SK-N-SH (cell line): Measurements from ENCODE around the gene SBSN. TPM values are rescaled to one million over a fixed set of nuclear protein-coding genes. Genes with fewer than 3 reads are reported as not detected.

ENCODE experiments used
- CTCF ChIA-PET: fragments of 300-600, 350-600 bp; formaldehyde crosslinking; extraction: SDS; loops from one replicate; lab custom pipeline; 2021; lab: Yijun Ruan, JAX
- POLR2A ChIA-PET: fragments of 350-600 bp; sonication (Branson Sonifier 250); formaldehyde crosslinking; extraction: SDS; loops from one replicate; lab custom pipeline; 2020; ENCODE audit warnings: antibody characterized with exemption, inconsistent platforms; lab: Yijun Ruan, JAX
- DNase-seq: peaks from one replicate; pipeline ENCODE4 v3.0.0; 2012
- H2AFZ ChIP-seq: fragments of 200-600 bp; sonication (generic); 2 replicates; pipeline ENCODE4 v1.8.1; 2016; ENCODE audit warnings: antibody characterized with exemption, mild to moderate bottlenecking, low read depth
- H3F3A ChIP-seq: fragments of 200-600 bp; sonication (generic); replicated peaks from 2 replicates; pipeline ENCODE3; 2016; ENCODE audit warnings: antibody characterized with exemption, mild to moderate bottlenecking; ENCODE audit not compliant: insufficient read depth
- H3K27ac ChIP-seq, 2 experiments: fragments of 200-500 bp in 1 of 2; fragments of 200-600 bp in 1 of 2; sonication (Bioruptor generic) in 1 of 2; sonication (generic), shearing (Covaris generic) in 1 of 2; 2 replicates each; pipeline versions ENCODE4 v1.5.1 to v1.6.1; 2014 to 2016; ENCODE audit warnings: low read depth in 2 of 2, inconsistent platforms in 1 of 2, low read length in 1 of 2, mild to moderate bottlenecking in 1 of 2, mixed read lengths in 1 of 2
- H3K27me3 ChIP-seq: fragments of 200-600 bp; sonication (generic), shearing (Covaris generic); 2 replicates; pipeline ENCODE4 v1.6.1; 2016; ENCODE audit warnings: mixed run types; ENCODE audit not compliant: insufficient read depth
- H3K36me3 ChIP-seq, 2 experiments: fragments of 200-500 bp in 1 of 2; fragments of 200-600 bp in 1 of 2; sonication (Bioruptor generic) in 1 of 2; sonication (generic) in 1 of 2; replicated peaks in 1 of 2; 2 replicates each; pipeline versions ENCODE3 to v1.5.1; 2014 to 2016; ENCODE audit warnings: low read length in 1 of 2, mild to moderate bottlenecking in 1 of 2; ENCODE audit not compliant: insufficient read depth in 2 of 2, control insufficient read depth in 1 of 2
- H3K4me1 ChIP-seq, 2 experiments: fragments of 200-500 bp in 1 of 2; fragments of 200-600 bp in 1 of 2; sonication (Bioruptor generic) in 1 of 2; sonication (generic), shearing (Covaris generic) in 1 of 2; 2 replicates each; pipeline versions ENCODE4 v1.5.1 to v1.6.1; 2014 to 2016; ENCODE audit warnings: low read depth in 1 of 2, low read length in 1 of 2, mixed run types in 1 of 2; ENCODE audit not compliant: insufficient read depth in 2 of 2, control insufficient read depth in 1 of 2
- H3K4me2 ChIP-seq: fragments of 200-600 bp; sonication (generic), shearing (Covaris generic); 2 replicates; pipeline ENCODE4 v1.6.1; 2017; ENCODE audit warnings: mixed run types
- H3K4me3 ChIP-seq, 2 experiments: fragments of 200-500 bp in 1 of 2; fragments of 200-600 bp in 1 of 2; sonication (Bioruptor generic) in 1 of 2; sonication (generic), shearing (Covaris generic) in 1 of 2; 2 replicates each; pipeline versions ENCODE4 v1.5.1 to v1.8.1; 2014 to 2016; ENCODE audit warnings: low read depth in 2 of 2, inconsistent platforms in 1 of 2, low read length in 1 of 2, mild to moderate bottlenecking in 1 of 2, mixed read lengths in 1 of 2, moderate library complexity in 1 of 2
- H3K79me2 ChIP-seq: fragments of 200-600 bp; sonication (generic); 2 replicates; pipeline ENCODE4 v1.8.1; 2017; ENCODE audit warnings: mild to moderate bottlenecking; ENCODE audit not compliant: insufficient read depth
- H3K9ac ChIP-seq: fragments of 200-600 bp; sonication (generic); 2 replicates; pipeline ENCODE4 v1.6.1; 2017; ENCODE audit warnings: mixed run types
- H3K9me2 ChIP-seq: fragments of 200-600 bp; sonication (generic); 2 replicates; pipeline ENCODE4 v1.6.1; 2017; ENCODE audit warnings: mixed run types
- H3K9me3 ChIP-seq: fragments of 200-600 bp; sonication (generic); 2 replicates; pipeline ENCODE4 v1.6.1; 2017; ENCODE audit warnings: mixed run types, mild to moderate bottlenecking, moderate library complexity
- H4K20me1 ChIP-seq: fragments of 200-600 bp; sonication (generic); 2 replicates; pipeline ENCODE4 v1.6.1; 2017; ENCODE audit warnings: mild to moderate bottlenecking, mixed run types; ENCODE audit not compliant: insufficient read depth
- EP300 ChIP-seq, 2 experiments: IDR thresholded peaks; 2 replicates each; pipeline versions ENCODE4 v1.4.0 to v1.6.1; 2012; ENCODE audit warnings: borderline replicate concordance in 1 of 2, low read depth in 1 of 2, low read length in 1 of 2
- EZH2phosphoT487 ChIP-seq: fragments of 200-600 bp; sonication (generic); IDR thresholded peaks from 2 replicates; pipeline ENCODE4 v1.6.1; 2017; ENCODE audit warnings: low read depth, mixed run types, mild to moderate bottlenecking, antibody characterized with exemption, moderate library complexity, borderline replicate concordance
- FOXM1 ChIP-seq: IDR thresholded peaks from 2 replicates; pipeline ENCODE4 v1.4.0; 2012; ENCODE audit warnings: low read depth, mild to moderate bottlenecking
- JUND ChIP-seq: IDR thresholded peaks from 2 replicates; pipeline ENCODE4 v1.4.0; 2012
- TAF1 ChIP-seq: IDR thresholded peaks from 2 replicates; pipeline ENCODE4 v1.6.1; 2012; ENCODE audit warnings: low read depth, mild to moderate bottlenecking, low read length, moderate library complexity, borderline replicate concordance
- YY1 ChIP-seq: IDR thresholded peaks from 2 replicates; pipeline ENCODE4 v1.4.0; 2012; ENCODE audit warnings: low read depth, mild to moderate bottlenecking
- WGBS: methylation state at CpG from one replicate; pipeline ENCODE4 v1.1.6; 2017; ENCODE audit warnings: low lambda C conversion rate; 5-methylcytosine and 5-hydroxymethylcytosine counted together
- polyA plus RNA-seq, 3 experiments: library from polyadenylated mRNA; depleted of rRNA; stranded (reverse); fragments of >200 nt; gene quantifications; 2 replicates each; pipeline ENCODE4 v1.2.3, GENCODE V29; 2012
- TF ChIP-seq, protein P1 (sequence below): IDR thresholded peaks from 2 replicates; pipeline ENCODE4 v1.6.1; 2012; ENCODE audit warnings: mild to moderate bottlenecking, low read depth, low read length, moderate library complexity
- TF ChIP-seq, protein P2 (sequence below): IDR thresholded peaks from 2 replicates; pipeline ENCODE4 v1.4.0; 2012; ENCODE audit warnings: low read depth, borderline replicate concordance
- TF ChIP-seq, protein P3 (sequence below): fragments of 200-600 bp; sonication (generic); IDR thresholded peaks from 2 replicates; pipeline ENCODE4 v1.6.1; 2017; ENCODE audit warnings: antibody characterized with exemption, mild to moderate bottlenecking, moderate library complexity

Gene SBSN
- polyA plus RNA-seq, 1 of the 3 experiments (the other 2 are of a cell fraction): 0.25 TPM

DNA sequence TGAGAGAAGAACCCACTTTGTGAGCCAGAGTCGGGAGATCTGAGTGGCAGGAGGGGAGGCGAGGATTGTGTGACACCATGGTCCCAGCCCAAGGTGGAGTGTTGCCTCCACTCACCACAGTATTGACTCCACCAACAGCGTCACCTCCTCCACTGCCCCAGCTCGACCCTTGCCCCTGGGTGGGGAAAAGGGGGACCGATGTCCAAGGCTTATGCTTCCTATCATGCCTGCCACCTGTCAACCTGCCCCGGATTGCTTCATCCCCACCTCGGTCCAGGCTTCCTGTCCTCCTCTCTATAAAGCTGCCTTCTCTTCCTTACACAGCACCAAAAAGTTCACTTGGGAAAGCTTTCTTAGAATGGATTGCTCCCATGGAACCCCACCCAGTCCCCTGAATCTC lies 22.1 kb downstream of the SBSN start:
- DNase-seq: no peak
- no peak overlapping the region for H3K4me3 ChIP-seq
- CTCF ChIA-PET: interaction anchor here (1.0 to 8.3 kb wide), 6 partner anchors 12 to 187 kb away, joined by 3 to 127 read pairs (median 4); no protein-coding TSS in a partner anchor

More for the DNA sequence above, 22.1 kb downstream of the SBSN start:
- Histone ChIP-seq H4K20me1 (no peaks in the 10 kb centered on the region), H3F3A (no peaks in the 10 kb centered on the region), H2AFZ (no peak overlapping the region), H3K4me1 (no peaks in the 10 kb centered on the region; a peak in 2 of 4 replicates), H3K79me2 (no peaks in the 10 kb centered on the region), H3K9me2 (no peaks in the 10 kb centered on the region), H3K4me2 (no peak overlapping the region), H3K9ac (no peak overlapping the region), H3K36me3 (no peaks in the 10 kb centered on the region), H3K27ac (no peak overlapping the region), H3K27me3 (peaks cover 99% of the 10 kb centered on the region), H3K9me3 (no peaks in the 10 kb centered on the region)
- POLR2A ChIA-PET: no interaction called here
- WGBS: 18% methylated on average over 7 of the region's 7 CpGs
- TF ChIP-seq YY1 (no peak), FOXM1 (no peak), EP300 (IDR thresholded peaks at IDR 0.05; ENCODE audit: borderline replicate concordance in 1 of 2, low read depth in 1 of 2, low read length in 1 of 2) (no peak), TAF1 (no peak), JUND (no peak), EZH2phosphoT487 (no peak)
- TF ChIP-seq, protein P1, sequence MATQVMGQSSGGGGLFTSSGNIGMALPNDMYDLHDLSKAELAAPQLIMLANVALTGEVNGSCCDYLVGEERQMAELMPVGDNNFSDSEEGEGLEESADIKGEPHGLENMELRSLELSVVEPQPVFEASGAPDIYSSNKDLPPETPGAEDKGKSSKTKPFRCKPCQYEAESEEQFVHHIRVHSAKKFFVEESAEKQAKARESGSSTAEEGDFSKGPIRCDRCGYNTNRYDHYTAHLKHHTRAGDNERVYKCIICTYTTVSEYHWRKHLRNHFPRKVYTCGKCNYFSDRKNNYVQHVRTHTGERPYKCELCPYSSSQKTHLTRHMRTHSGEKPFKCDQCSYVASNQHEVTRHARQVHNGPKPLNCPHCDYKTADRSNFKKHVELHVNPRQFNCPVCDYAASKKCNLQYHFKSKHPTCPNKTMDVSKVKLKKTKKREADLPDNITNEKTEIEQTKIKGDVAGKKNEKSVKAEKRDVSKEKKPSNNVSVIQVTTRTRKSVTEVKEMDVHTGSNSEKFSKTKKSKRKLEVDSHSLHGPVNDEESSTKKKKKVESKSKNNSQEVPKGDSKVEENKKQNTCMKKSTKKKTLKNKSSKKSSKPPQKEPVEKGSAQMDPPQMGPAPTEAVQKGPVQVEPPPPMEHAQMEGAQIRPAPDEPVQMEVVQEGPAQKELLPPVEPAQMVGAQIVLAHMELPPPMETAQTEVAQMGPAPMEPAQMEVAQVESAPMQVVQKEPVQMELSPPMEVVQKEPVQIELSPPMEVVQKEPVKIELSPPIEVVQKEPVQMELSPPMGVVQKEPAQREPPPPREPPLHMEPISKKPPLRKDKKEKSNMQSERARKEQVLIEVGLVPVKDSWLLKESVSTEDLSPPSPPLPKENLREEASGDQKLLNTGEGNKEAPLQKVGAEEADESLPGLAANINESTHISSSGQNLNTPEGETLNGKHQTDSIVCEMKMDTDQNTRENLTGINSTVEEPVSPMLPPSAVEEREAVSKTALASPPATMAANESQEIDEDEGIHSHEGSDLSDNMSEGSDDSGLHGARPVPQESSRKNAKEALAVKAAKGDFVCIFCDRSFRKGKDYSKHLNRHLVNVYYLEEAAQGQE: no peak
- TF ChIP-seq, protein P2, sequence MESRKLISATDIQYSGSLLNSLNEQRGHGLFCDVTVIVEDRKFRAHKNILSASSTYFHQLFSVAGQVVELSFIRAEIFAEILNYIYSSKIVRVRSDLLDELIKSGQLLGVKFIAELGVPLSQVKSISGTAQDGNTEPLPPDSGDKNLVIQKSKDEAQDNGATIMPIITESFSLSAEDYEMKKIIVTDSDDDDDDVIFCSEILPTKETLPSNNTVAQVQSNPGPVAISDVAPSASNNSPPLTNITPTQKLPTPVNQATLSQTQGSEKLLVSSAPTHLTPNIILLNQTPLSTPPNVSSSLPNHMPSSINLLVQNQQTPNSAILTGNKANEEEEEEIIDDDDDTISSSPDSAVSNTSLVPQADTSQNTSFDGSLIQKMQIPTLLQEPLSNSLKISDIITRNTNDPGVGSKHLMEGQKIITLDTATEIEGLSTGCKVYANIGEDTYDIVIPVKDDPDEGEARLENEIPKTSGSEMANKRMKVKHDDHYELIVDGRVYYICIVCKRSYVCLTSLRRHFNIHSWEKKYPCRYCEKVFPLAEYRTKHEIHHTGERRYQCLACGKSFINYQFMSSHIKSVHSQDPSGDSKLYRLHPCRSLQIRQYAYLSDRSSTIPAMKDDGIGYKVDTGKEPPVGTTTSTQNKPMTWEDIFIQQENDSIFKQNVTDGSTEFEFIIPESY: no peak
- TF ChIP-seq, protein P3, sequence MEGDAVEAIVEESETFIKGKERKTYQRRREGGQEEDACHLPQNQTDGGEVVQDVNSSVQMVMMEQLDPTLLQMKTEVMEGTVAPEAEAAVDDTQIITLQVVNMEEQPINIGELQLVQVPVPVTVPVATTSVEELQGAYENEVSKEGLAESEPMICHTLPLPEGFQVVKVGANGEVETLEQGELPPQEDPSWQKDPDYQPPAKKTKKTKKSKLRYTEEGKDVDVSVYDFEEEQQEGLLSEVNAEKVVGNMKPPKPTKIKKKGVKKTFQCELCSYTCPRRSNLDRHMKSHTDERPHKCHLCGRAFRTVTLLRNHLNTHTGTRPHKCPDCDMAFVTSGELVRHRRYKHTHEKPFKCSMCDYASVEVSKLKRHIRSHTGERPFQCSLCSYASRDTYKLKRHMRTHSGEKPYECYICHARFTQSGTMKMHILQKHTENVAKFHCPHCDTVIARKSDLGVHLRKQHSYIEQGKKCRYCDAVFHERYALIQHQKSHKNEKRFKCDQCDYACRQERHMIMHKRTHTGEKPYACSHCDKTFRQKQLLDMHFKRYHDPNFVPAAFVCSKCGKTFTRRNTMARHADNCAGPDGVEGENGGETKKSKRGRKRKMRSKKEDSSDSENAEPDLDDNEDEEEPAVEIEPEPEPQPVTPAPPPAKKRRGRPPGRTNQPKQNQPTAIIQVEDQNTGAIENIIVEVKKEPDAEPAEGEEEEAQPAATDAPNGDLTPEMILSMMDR: no peak
